ENCODE data around the gene CELSR3.

DNA sequence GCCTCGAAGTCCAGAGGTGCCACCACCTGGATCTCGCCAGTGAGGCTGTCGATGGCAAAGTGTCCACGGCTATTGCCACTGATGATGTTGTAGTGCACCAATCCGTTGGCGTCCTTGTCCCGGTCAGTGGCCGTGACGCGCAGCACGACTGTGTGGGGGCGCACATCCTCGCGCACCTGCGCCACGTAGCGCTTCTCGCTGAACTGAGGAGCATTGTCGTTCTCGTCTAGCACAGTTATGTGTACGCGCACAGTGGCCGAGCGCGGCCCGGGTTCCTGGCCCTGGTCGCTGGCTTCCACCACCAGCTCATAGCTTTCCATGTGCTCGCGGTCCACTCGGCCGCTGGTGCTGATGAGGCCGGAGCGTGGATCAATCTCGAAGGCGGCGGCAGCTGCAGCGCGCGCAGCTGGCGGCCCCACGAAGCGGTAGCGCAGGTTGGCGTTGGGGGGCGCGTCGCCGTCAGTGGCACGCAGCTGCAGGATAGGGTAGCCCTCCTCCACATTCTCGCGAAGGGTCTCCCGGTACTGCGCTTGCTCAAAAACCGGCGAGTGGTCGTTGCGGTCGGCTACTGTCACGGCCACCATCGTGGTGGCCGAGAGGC lies 1.8 kb downstream of the CELSR3 start:
- TF ChIP-seq EGR1 (IDR thresholded peaks at IDR 0.05; ENCODE audit: low read depth in 2 of 2) = no peak
- TF ChIP-seq, protein P1, sequence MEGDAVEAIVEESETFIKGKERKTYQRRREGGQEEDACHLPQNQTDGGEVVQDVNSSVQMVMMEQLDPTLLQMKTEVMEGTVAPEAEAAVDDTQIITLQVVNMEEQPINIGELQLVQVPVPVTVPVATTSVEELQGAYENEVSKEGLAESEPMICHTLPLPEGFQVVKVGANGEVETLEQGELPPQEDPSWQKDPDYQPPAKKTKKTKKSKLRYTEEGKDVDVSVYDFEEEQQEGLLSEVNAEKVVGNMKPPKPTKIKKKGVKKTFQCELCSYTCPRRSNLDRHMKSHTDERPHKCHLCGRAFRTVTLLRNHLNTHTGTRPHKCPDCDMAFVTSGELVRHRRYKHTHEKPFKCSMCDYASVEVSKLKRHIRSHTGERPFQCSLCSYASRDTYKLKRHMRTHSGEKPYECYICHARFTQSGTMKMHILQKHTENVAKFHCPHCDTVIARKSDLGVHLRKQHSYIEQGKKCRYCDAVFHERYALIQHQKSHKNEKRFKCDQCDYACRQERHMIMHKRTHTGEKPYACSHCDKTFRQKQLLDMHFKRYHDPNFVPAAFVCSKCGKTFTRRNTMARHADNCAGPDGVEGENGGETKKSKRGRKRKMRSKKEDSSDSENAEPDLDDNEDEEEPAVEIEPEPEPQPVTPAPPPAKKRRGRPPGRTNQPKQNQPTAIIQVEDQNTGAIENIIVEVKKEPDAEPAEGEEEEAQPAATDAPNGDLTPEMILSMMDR (IDR thresholded peaks at IDR 0.05; ENCODE audit: low read depth, low read length, missing input control) = no peak
- TF ChIP-seq YY1 (IDR thresholded peaks at IDR 0.05) = no peak
- TF ChIP-seq JUND (IDR thresholded peaks at IDR 0.05) = no peak
- no peak for TF ChIP-seq GABPA (IDR thresholded peaks at IDR 0.05 in 1 of 2, conservative IDR thresholded peaks at IDR 0.05 in 1 of 2)
- TF ChIP-seq SP1 (IDR thresholded peaks at IDR 0.05) = no peak
- TF ChIP-seq, protein P2, sequence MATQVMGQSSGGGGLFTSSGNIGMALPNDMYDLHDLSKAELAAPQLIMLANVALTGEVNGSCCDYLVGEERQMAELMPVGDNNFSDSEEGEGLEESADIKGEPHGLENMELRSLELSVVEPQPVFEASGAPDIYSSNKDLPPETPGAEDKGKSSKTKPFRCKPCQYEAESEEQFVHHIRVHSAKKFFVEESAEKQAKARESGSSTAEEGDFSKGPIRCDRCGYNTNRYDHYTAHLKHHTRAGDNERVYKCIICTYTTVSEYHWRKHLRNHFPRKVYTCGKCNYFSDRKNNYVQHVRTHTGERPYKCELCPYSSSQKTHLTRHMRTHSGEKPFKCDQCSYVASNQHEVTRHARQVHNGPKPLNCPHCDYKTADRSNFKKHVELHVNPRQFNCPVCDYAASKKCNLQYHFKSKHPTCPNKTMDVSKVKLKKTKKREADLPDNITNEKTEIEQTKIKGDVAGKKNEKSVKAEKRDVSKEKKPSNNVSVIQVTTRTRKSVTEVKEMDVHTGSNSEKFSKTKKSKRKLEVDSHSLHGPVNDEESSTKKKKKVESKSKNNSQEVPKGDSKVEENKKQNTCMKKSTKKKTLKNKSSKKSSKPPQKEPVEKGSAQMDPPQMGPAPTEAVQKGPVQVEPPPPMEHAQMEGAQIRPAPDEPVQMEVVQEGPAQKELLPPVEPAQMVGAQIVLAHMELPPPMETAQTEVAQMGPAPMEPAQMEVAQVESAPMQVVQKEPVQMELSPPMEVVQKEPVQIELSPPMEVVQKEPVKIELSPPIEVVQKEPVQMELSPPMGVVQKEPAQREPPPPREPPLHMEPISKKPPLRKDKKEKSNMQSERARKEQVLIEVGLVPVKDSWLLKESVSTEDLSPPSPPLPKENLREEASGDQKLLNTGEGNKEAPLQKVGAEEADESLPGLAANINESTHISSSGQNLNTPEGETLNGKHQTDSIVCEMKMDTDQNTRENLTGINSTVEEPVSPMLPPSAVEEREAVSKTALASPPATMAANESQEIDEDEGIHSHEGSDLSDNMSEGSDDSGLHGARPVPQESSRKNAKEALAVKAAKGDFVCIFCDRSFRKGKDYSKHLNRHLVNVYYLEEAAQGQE (IDR thresholded peaks at IDR 0.05) = no peak
- TF ChIP-seq, protein P3, sequence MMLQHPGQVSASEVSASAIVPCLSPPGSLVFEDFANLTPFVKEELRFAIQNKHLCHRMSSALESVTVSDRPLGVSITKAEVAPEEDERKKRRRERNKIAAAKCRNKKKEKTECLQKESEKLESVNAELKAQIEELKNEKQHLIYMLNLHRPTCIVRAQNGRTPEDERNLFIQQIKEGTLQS (IDR thresholded peaks at IDR 0.05) = no peak
- TF ChIP-seq MAX (IDR thresholded peaks at IDR 0.05) = no peak
- TF ChIP-seq FOXA1 (IDR thresholded peaks at IDR 0.05) = no peak
- no peak for TF ChIP-seq NR2F2 (IDR thresholded peaks at IDR 0.05)
